A673 (cell line): Measurements from ENCODE around the gene SLC22A7. TPM values are rescaled to one million over a fixed set of nuclear protein-coding genes. Genes with fewer than 3 reads are reported as not detected.

ENCODE experiments used
- BruUV-seq: library from RNA; stranded (reverse); fragments of 400-500 nt; replicated peaks from 2 replicates; lab custom pipeline; 2021; lab: Mats Ljungman, UMichigan
- CTCF ChIA-PET: fragments of 300-600 bp; sonication (Branson Sonifier 250); formaldehyde crosslinking; loops from one replicate; lab custom pipeline; 2022; ENCODE audit warnings: antibody characterized with exemption; lab: Charles Lee
- POLR2A ChIA-PET: fragments of 300-600 bp; sonication (Branson Sonifier 250); formaldehyde crosslinking; loops from one replicate; lab custom pipeline; 2022; ENCODE audit warnings: antibody characterized with exemption; ENCODE audit not compliant: low non-redundant PET; lab: Charles Lee
- DNase-seq: peaks from one replicate; pipeline ENCODE4 v3.0.0-alpha.2; 2015; ENCODE audit warnings: low spot score
- H3K27ac ChIP-seq: fragments of 200-600 bp; sonication (generic); 2 replicates; pipeline ENCODE4 v1.5.1; 2016; ENCODE audit warnings: mixed run types, low read depth, mild to moderate bottlenecking, mixed read lengths, antibody characterized with exemption, low read length; ENCODE audit not compliant: poor library complexity, severe bottlenecking
- H3K27me3 ChIP-seq: fragments of 200-600 bp; sonication (generic); replicated peaks from 2 replicates; pipeline ENCODE4 v1.6.1; 2017; ENCODE audit warnings: mixed run types, low read depth, mild to moderate bottlenecking, mixed read lengths, antibody characterized with exemption, low read length; ENCODE audit not compliant: insufficient read depth, poor library complexity
- H3K36me3 ChIP-seq: fragments of 200-600 bp; sonication (generic); 2 replicates; pipeline ENCODE4 v1.6.1; 2016; ENCODE audit warnings: mixed run types, mild to moderate bottlenecking, mixed read lengths, antibody characterized with exemption, low read length; ENCODE audit not compliant: insufficient read depth, poor library complexity, severe bottlenecking
- H3K4me1 ChIP-seq: fragments of 200-600 bp; sonication (generic); 2 replicates; pipeline ENCODE4 v1.6.1; 2017; ENCODE audit warnings: mixed run types, mild to moderate bottlenecking, mixed read lengths, antibody characterized with exemption, low read length; ENCODE audit not compliant: insufficient read depth, poor library complexity, severe bottlenecking
- H3K4me3 ChIP-seq: fragments of 200-600 bp; sonication (generic); 2 replicates; pipeline ENCODE4 v1.5.1; 2016; ENCODE audit warnings: low read depth, mixed run types, mild to moderate bottlenecking, mixed read lengths, low read length; ENCODE audit not compliant: poor library complexity, severe bottlenecking
- H3K9me3 ChIP-seq: fragments of 200-600 bp; sonication (generic); 2 replicates; pipeline ENCODE4 v1.6.1; 2016; ENCODE audit warnings: mixed run types, low read depth, mild to moderate bottlenecking, mixed read lengths, antibody characterized with exemption, low read length; ENCODE audit not compliant: poor library complexity, severe bottlenecking
- CTCF ChIP-seq: fragments of 300-800, 200-600 bp; sonication (generic); conservative IDR thresholded peaks from 2 replicates; pipeline ENCODE4 v1.5.1; 2017; ENCODE audit warnings: low read depth, mild to moderate bottlenecking, antibody characterized with exemption, low read length, moderate library complexity, mixed read lengths
- EZH2 ChIP-seq: fragments of 200-600 bp; sonication (generic); IDR thresholded peaks from 2 replicates; pipeline ENCODE4 v1.6.1; 2017; ENCODE audit warnings: borderline replicate concordance, low read depth, mild to moderate bottlenecking, mixed read lengths, antibody characterized with exemption, low read length; ENCODE audit not compliant: poor library complexity, severe bottlenecking
- intact Hi-C: fragments of 100-400 bp; cut with micrococcal nuclease; formaldehyde crosslinking; loops from one replicate; pipeline ENCODE4 v1.10.0; 2022; ENCODE audit not compliant: unreplicated experiment
- total RNA-seq: library from RNA; stranded (reverse); gene quantifications from 2 replicates; pipeline ENCODE4 v1.2.3, GENCODE V29; 2021

Gene SLC22A7
- total RNA-seq, 1 experiment from 2014 or later = not detected

- ChIA-PET POLR2A (no interaction called here), CTCF (no interaction called here)
Observed at GRCh38 chr6:43331470-43331869, 33.4 kb downstream of the SLC22A7 start.

GRCh38 chr6:43331891-43332290 is 33.8 kb downstream of the SLC22A7 start:
- H3K27me3 ChIP-seq = no peaks in the 10 kb centered on the region
- no peaks in the 10 kb centered on the region for H3K9me3 ChIP-seq
- CTCF ChIA-PET = no interaction called here
- DNase-seq = no peak
- no peak overlapping the region for H3K27ac ChIP-seq
- H3K4me3 ChIP-seq = no peak overlapping the region
- H3K36me3 ChIP-seq = no peaks in the 10 kb centered on the region
- TF ChIP-seq EZH2 = no peak
- TF ChIP-seq CTCF = no peak
- no TSS peak for BruUV-seq
- H3K4me1 ChIP-seq = no peaks in the 10 kb centered on the region
- POLR2A ChIA-PET = no interaction called here
- intact Hi-C loops = loop anchor here (5.0 kb wide), 1 partner anchor 70 kb away; no protein-coding TSS in a partner anchor

More at GRCh38 chr6:43331470-43331869, 33.4 kb downstream of the SLC22A7 start:
- Histone ChIP-seq H3K27ac (no peak overlapping the region), H3K27me3 (no peaks in the 10 kb centered on the region), H3K4me3 (no peak overlapping the region), H3K36me3 (no peaks in the 10 kb centered on the region), H3K4me1 (no peaks in the 10 kb centered on the region), H3K9me3 (no peaks in the 10 kb centered on the region)
- DNase-seq = no peak
- BruUV-seq = no TSS peak
- TF ChIP-seq EZH2 (no peak), CTCF (no peak)
- intact Hi-C loops = loop anchor here (5.0 kb wide), 1 partner anchor 69 kb away; no protein-coding TSS in a partner anchor

GRCh38 chr6:43334466-43335095 is 36.5 kb downstream of the SLC22A7 start:
- no TSS peak for BruUV-seq
- TF ChIP-seq EZH2 (no peak), CTCF (peak; percentile 69)
- CTCF ChIA-PET = interaction anchor here (0.6 to 1.9 kb wide), 3 partner anchors 35 to 324 kb away, joined by 3 to 6 read pairs (median 4); partner anchors contain the start of gene ZNF318
- intact Hi-C loops = loop anchor here (1.0 to 5.0 kb wide), 2 partner anchors 72 to 433 kb away; no protein-coding TSS in a partner anchor
- no peaks in the 10 kb centered on the region for H3K4me1 ChIP-seq
- H3K36me3 ChIP-seq = peaks cover 12% of the 10 kb centered on the region
- peak; percentile 78 for DNase-seq
- H3K27me3 ChIP-seq = no peaks in the 10 kb centered on the region
- H3K9me3 ChIP-seq = no peaks in the 10 kb centered on the region
- H3K27ac ChIP-seq = no peak overlapping the region
- H3K4me3 ChIP-seq = no peak overlapping the region
- POLR2A ChIA-PET = no interaction called here
